Pulmonary artery endothelial cell (primary cell): ENCODE results near the gene FAM222A. TPM values are rescaled to one million over a fixed set of nuclear protein-coding genes. Genes with fewer than 3 reads are reported as not detected.

Experiments
- DNase-seq: peaks from one replicate; pipeline ENCODE4 v3.0.0-alpha.2; 2011; ENCODE audit warnings: low read depth, low spot score
- total RNA-seq: library from RNA; depleted of rRNA; stranded (reverse); fragments of >200 nt; gene quantifications from 2 replicates; pipeline ENCODE4 v1.2.3, GENCODE V29; 2014

The FAM222A gene
- total RNA-seq, 1 donor from 2014 or later: 0.26 TPM

DNA sequence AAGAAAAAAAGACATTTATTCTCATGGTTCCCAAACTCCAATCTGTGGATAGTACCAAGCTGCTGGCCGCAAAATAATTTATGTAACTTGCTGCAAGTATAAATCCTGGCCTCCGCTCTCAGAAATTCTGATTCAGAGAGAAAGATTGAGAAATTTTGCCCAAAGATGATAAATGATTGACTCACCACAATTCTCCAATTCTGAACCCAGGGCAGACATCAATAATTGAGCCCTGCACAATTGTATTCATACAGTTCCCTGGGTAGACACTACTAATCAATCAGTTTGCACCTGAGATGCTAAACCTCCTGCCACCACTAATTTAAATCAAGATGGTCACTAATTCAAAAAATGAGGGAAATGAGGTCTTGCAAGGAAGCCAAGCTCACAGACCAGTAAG is 81.4 kb downstream of the FAM222A start:
- no peak for DNase-seq

DNA sequence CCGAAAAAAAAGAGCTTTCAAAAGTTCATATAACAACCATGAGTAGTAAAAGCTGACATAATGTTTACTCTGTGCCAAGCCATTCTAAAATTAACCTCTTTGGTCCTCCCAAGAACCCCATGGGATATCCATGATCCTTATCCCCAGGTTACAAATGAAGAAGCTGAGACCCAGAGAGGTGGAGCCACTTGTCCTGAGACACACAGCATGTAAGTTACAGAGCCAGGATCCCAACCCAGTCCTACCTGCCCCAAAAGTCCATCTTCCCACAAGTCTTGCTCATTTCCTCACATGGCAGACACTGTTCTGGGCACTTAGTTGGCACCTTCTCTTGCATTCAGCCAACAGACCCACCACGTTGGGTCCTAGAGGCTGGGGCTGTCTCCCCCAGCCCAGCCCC is 82.4 kb downstream of the FAM222A start:
- DNase-seq: no peak

DNA sequence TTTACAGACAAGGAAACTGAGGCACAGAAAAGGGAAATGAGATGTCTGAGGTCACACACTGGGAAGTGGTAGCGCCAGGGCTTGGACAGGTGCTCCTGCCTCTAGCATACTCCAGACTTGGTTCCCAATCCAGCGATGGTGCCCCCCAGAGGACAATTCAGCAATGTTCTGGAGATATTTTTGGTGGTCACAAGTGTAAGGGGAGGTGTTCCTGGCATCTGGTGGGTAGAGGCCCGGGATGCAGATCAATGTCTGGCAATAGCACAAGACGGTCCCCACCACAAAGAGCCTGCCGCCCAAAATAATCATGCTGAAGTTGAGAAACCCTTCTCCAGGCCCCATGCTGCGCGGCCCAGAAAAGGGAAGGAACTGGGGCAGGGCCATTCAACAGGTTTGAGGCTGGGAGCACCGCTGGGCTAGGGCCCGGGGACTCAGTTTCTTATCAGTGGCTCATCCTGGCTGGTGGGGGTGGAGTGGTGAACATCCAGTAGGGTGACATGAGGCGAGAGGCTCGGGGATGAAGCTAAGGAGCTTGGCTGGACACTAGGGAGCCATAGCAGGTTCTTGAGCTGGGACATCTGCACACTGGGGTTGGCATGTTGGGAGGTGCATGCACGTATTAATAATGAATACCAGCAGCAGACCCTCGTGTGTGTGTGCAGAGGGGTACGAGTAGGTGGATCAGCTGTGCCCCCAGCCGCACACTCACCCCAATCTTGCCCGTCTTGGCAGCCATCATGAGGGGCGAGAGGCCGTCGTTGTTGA is 84.5 kb downstream of the FAM222A start:
- DNase-seq: no peak

DNA sequence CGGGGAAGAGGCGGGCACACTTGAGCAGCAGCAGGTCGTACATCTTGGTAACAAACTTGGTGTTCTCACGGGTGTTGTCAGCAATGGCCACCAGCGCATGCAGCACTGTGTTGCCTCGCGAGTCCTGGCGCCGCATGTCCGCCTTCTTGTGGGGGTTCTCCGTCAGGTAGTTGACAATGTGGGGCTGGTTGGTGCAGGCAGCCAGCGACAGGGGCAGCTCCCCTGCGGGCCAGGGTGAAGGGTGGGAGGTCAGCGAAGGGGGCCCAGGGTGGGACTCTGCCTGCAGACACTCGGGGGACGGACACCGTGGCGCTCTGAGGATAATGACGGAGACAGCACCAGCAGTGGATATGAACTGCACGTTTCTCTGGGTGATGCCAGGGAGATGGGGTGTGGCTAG is 85.1 kb downstream of the FAM222A start:
- no peak for DNase-seq

DNA sequence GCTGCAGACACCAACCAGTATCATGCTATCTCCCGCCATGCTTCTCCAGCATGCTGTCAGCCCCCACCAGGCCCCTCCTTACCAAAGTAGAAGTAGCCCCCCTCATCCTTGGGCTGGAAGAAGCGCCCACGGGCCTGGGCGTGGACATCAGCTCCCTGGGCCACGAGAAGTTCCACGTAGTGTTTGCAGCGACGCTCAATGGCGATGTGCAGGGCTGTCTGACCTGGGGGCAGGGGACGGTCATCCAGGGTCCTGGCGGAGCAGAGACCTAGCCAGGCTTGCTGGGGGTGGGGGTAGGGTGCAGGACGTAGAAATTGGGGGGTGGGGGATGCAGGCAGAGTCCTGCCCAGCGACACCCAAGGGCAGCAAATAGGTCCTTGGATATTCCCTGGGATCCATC is 86.9 kb downstream of the FAM222A start:
- no peak for DNase-seq

DNA sequence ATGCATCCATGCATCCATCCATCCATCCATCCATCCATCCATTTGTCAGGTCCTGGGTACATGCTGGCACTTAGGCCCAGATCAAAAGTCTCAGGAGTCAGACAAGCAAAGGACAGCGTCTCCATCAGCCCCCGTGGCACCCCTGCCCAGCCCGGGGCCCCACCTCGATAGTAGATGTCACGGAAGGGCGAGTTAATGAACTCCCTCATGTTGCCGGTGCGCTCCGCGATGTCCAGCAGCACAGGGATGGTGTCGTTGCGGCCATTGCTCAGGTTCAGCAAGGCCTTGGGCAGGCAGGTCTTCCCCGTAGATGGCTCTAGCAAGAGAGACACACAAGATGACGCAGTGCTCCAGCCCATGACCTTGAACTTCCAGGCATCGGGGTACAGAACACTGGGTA is 89.2 kb downstream of the FAM222A start:
- DNase-seq: no peak

DNA sequence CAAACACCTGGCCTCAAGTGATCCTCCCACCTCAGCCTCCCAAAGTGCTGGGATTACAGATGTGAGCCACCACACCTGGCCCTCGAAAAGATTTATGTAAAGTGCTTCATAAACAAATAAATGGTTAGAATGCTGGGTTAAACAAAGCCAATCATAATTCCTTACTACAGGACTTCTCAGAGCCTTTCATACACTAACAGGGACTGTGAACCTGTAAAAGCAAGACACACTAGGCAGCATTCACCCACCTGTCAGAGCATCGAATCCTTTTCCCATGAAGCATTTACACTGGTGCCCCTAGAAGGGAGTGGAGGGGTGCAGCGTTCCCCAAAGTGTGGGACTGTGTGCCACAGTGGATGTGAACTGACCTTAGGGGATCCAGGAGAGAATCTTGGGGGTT is 90.1 kb downstream of the FAM222A start:
- DNase-seq: no peak

DNA sequence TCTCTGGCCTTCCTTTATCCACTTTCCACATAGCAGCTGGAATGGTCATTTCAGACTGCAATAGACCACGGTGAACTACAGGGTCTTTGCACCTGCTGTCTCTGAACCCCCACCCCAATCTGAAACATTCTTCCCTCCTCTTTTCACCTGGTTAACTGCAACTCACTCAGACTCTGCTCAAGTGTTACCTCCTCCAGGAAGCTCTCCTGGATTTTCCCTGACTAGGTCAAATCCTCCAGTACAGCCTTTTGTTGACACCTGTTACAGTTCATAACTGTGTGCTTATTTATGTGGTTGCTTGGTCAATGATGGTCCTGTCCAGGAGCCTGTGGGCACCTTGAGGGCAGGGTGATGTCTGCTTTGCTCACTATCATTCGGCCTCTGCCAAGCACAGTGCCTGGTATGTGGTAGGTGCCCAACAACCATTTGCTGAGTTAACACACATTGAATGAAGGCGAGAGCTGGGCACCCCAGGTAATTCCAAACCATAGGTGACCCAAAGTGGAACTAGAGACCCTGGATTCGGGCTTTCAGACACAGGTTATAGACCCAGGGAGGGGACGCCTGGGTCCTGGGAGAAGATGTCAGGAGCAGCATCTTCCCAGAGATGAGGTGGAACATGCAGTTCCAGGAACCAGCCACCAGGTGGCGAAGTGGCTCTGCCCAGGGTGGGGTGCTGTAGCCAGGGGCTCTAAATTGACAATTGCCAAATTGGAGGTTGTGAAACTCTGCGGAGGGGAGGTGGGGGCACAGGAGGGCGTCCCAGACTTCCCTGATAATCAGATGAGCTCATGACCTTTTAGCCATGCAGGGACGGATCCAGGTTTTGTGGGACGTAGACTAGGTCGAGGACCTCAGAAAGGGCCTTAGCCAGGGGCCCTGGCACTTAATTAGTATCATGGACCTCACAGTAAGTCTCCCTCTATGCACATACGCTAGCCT is 91.5 kb downstream of the FAM222A start:
- no peak for DNase-seq

DNA sequence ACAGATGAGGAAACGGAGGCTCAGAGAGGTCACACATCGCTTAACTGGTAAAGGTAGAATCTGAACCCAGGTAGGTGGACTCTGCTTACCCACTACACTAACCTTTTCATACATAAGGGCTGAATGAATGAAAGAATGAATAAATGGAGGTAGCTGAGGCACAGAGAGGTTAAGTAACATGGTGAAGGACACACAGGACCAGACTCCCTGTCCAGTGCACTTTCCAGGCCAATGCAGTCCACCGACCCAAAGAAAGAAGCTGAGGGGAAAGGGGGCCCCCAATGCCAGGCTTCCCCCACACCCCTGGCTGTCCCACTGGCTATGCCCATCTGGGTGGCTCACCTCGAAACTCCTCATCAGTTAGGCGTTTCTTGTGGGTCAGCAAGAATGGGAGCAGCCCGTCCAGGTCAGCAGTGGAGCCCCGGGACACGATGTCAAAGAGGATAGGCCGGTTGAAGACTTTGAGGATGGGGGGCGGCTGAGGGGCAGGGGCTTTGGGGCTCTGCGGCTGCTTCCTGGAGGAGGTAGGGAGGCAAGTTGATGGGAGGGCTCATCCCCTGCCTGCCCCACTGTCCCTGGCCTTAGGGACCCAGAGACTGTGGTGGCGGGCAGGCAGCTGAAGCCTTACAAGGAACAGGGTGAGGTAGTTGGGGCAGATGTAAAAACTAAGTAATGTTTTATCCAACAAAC is 94.5 kb downstream of the FAM222A start:
- no peak for DNase-seq

DNA sequence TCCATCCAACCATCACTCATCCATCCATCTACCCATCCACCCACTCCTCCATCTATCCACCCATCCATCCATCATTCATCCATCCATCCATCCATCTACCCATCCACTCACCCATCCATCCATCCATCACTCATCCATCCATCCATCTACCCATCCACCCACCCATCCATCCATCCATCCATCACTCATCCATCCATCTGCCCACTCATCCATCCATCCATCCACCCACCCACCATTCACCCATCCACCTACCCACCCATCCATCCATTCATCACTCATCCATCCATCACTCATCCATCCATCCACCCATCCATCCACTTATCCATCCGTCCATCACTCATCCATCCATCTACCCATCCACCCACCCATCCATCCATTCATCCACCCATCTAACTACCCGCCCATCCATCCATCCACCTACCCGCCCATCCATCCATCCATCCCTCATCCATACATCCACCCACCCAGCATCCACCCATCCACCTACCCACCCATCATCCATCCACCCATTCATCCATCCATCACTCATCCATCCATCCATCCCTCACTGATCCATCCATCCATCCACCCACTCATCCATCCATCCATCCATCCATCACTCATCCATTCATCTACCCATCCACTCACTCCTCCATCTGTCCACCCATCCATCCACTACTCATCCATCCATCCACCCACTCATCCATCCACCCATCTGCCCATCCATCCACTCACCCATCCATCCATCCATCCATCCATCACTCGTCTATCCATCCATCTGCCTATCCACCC is 95.4 kb downstream of the FAM222A start:
- DNase-seq: no peak

DNA sequence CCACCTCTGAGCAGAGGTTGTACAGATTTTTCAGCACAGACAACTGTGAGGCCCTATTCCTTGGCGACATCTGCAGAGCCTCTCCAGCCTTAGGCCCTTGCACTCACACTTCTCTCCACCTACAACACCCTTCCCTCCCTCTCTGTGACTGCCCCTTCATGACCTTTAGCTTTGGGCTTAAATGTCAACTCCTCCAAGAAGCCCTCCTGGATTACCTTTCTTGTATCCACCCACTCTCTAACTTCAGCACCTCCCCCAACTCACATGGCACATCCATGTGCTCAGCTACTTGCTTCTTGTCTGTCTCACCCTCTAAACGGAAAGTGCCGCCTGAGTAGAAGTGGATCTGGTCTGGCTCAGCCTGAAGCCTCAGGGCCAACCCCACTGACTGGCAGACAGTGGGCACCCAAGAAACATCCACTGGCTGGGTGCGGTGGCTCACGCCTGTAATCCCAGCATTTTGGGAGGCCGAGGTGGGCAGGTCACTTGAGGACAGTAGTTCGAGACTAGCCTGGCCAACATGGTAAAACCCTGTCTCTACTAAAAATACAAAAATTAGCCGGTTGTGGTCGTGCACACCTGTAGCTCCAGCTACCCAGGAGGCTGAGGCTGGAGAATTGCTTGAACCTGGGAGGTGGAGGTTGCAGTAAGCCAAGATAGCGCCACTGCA is 97.5 kb downstream of the FAM222A start:
- no peak for DNase-seq

DNA sequence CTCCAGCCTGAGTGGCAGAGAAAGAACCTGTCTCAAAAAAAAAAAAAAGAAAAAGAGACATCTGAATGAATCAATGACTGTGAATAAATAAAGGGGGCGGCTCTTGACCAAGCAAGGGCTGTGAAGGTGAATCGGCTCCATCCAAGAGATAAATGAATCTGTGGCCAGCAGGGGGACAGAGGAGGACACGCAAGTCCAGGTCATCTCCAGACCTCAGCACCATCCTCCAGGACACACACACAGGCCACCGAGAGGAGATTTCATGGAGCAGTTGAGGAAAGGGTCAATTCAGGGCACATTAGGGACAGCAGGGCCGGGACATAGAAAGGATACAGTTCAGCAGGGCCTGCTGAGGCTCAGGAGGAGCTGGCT is 98.0 kb downstream of the FAM222A start:
- no peak for DNase-seq

DNA sequence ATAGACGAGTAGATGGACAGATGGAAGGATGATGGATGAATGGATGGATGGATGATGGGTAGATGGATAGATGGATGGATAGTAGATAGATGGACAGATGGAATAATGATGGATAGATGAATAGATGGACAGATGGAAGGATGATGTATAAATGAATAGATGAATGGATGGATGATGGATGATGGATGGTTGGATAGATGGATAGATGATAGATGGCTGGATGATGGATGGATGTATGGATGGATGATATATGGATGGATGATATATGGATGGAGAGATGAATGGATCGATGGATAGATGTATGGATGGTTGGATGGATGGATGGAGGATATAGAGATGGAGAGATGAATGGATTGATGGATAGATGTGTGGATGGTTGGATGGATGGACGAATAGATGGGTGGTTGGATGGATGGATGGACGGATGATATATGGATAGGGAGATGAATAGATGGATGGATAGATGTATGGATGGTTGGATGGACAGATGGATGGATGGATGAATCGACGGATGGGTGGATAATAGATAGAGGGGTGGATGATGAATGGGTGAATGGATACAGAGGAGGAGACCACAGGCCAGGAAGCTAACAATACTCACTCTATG is 100.3 kb downstream of the FAM222A start:
- DNase-seq: no peak

DNA sequence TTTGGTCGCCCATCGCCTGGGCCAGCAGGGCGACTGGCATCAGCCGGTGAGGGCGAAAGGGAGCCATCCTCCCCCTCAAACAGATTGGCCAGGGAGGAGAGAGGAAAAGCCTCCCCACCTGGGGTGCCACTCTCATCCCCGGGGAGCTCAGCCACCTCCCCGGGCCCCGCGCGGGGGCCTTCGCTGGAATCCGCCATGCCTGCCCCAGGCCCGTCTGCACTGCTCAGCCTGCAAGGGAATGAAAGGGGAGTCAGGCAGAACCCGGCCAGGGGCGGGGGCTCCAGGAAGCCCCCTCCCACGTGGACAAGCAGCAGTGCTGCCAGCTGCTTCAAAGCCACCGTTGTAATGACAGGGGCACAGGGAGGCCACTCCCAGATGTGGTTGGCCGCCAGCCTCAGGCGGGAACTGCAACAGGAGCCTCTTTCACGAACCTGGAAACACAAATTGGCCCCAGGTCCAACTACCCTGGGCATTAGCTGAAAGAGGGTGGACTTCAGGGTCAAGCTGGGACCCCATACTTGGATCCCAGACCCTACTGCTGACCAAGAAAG is 101.0 kb downstream of the FAM222A start:
- no peak for DNase-seq

DNA sequence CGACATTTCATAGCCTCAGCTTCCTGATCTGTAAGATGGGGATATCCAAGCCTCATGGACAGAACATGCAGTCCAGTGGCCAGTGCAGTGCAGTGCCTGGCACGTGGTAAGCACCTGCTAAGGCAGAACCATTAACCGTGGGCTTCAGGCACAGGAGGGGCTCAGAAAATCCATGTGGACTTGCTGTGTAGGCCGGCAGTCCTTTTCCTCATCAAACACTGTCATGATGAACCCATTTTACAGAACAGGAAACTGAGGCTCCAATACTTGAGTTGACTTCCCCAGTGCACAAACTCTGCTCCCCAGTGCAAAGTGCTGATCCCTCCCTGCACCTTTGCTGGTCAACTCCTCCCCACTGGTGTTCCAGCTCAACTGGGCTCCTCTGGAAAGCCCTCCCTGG is 101.6 kb downstream of the FAM222A start:
- DNase-seq: no peak

DNA sequence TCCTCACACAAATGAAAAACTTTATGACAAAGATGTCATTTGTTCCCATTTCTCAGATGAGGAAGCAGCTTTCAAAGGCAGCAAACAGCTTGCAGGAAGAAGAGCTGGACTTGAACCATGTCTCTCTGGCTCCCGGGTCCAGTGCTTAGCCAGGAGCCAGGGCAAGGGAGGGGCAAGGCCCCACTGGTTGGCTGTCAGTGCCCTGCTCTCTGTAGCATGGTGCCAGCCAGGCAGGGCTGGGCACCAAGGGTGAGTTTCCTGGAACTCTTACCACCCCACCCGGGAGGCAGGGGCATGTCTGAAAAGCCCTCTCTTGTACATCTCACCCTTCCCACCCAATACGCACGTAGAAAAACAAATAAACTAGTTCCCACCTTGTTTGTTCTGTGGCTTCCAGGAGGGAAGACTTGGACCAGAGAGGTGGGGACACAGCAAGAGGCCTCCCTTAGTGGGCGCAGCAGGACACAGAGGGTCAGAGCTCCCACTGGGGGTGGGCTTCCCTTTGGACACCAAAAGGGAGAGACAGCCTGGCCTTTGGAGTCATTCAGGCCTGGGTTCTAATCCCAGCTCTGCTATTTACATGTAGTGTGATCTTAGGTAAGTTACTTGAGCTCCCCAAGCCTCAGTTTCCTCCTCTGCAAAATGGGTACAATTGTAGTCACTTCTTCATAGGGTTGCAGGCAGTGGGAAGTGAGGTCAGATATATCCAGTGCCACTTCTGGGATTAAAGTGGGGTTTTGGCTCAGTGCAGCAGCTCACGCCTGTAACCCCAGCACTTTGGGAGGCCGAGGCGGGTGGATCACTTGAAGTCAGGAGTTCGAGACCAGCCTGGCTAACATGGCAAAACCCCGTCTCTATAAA is 102.4 kb downstream of the FAM222A start:
- DNase-seq: no peak

DNA sequence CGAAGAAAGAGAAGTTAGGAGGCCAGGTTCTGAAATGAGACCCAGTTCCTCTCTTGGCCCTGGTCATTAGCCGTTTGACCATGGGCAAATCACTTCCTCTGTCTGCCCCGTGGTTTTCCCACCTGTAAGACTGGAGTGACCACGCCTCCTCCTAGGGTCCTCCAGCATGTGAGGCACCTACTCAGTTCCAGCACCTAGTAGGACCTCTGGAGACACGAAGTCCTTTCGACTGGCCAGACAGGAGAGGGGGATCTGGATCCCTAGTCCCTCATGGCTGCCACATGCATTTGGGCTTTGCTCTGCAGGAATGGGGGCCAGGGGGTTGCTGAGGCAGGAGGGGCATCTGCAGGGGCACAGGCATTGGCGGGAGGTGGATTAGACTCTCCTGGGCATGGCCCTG is 103.2 kb downstream of the FAM222A start:
- DNase-seq: no peak

DNA sequence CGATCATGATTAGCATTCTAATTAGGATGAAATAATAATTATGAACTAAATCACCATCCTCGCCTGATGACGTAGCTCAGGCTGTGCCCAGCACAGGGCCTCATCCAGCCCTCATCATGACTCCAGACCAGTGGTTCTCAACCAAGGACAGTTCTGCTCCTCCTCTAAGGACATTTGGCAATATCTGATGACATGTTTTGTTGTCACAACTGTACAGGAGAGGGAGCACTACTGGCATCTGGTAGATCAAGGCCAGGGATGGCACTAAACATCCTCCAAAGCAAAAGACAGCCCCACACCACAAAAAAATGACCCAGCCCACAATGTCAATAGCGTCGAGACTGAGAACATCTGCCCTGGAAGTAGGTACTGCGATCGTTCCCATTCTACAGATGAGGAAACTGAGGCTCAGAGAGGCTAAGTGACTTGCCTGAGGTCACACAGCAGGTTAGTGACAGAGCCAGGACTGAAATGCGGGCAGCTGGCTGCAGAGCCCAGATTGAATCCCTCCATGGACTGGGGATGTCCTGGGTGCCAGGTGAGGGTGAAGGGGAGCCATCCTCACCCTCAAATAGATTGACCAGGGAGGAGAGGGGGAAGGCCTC is 104.1 kb downstream of the FAM222A start:
- no peak for DNase-seq

DNA sequence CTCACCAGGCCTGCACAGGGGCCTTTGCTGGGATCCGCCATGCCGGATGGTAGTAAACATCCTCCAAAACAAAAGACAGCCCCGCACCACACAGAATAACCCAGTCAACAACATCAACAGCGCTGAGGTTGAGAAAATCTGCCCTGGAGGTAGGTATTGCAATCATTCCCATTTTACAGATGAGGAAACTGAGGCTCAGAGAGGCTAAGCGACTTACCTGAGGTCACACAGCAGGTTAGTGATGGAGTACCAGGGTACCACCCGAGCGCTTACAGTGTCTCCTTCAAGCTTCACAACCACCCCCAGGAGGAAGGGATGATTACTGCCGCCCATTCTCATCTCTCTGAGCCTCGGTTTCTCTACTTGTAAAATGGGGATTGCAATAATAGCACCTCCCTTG is 104.6 kb downstream of the FAM222A start:
- no peak for DNase-seq
